GM21825 (cell line): ENCODE data around the gene LIMK2.

ENCODE experiments used
- ATAC-seq: cut with Tn5 transposase; IDR thresholded peaks from one replicate; pipeline ENCODE4 v1.9.1; 2021; ENCODE audit warnings: mild to moderate bottlenecking, moderate library complexity; ENCODE audit not compliant: unreplicated experiment

LIMK2 gene

GRCh38 chr22:31327806-31328543, 115.9 kb downstream of the LIMK2 start:
- no peak for ATAC-seq

- ATAC-seq = no peak
Measured at GRCh38 chr22:31328544-31328960, 116.5 kb downstream of the LIMK2 start.

GRCh38 chr22:31329029-31329428, 116.9 kb downstream of the LIMK2 start:
- no peak for ATAC-seq
